Astrocyte of the cerebellum (primary cell): ENCODE results near the gene MIS18A.

Source experiments
- DNase-seq: peaks from one replicate; pipeline ENCODE4 v3.0.0-alpha.2; 2011; ENCODE audit warnings: low read depth
- H3K4me3 ChIP-seq: 2 replicates; pipeline ENCODE4 v1.5.1; 2011; ENCODE audit warnings: mild to moderate bottlenecking, low read depth, low read length, moderate library complexity
- in situ Hi-C: cut with HindIII; loops from 2 replicates; pipeline ENCODE4 v1.10.0; 2017; ENCODE audit warnings: low sequenced_read_pairs
- TF ChIP-seq, protein P1 (sequence below): IDR thresholded peaks from 2 replicates; pipeline ENCODE4 v1.5.1; 2012; ENCODE audit warnings: low read length, low read depth, moderate library complexity, mild to moderate bottlenecking; ENCODE audit errors: missing control alignments

Gene MIS18A

DNA sequence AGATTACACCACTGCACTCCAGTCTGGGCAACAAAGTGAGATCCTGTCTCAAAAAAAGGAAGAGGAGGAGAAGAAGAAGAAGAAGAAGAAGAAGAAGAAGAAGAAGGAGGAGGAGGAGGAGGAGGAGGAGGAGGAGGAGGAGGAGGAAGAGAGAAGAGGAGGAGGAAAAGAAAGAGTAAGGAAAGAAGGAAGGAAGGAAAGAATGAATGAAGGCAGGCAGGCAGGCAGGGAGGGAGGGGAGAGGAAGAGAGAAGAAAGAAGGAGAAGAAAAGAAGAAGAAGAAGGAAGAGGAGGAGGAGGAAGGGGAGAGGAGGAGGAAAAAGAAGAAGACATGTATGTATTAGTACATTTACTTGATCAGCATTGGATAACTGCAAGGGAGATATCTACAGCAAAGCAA, 26.7 kb downstream of the MIS18A start:
- no peak overlapping the region for H3K4me3 ChIP-seq
- TF ChIP-seq, protein P1, sequence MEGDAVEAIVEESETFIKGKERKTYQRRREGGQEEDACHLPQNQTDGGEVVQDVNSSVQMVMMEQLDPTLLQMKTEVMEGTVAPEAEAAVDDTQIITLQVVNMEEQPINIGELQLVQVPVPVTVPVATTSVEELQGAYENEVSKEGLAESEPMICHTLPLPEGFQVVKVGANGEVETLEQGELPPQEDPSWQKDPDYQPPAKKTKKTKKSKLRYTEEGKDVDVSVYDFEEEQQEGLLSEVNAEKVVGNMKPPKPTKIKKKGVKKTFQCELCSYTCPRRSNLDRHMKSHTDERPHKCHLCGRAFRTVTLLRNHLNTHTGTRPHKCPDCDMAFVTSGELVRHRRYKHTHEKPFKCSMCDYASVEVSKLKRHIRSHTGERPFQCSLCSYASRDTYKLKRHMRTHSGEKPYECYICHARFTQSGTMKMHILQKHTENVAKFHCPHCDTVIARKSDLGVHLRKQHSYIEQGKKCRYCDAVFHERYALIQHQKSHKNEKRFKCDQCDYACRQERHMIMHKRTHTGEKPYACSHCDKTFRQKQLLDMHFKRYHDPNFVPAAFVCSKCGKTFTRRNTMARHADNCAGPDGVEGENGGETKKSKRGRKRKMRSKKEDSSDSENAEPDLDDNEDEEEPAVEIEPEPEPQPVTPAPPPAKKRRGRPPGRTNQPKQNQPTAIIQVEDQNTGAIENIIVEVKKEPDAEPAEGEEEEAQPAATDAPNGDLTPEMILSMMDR = no peak
- in situ Hi-C loops = no loop called here
- DNase-seq = no peak

DNA sequence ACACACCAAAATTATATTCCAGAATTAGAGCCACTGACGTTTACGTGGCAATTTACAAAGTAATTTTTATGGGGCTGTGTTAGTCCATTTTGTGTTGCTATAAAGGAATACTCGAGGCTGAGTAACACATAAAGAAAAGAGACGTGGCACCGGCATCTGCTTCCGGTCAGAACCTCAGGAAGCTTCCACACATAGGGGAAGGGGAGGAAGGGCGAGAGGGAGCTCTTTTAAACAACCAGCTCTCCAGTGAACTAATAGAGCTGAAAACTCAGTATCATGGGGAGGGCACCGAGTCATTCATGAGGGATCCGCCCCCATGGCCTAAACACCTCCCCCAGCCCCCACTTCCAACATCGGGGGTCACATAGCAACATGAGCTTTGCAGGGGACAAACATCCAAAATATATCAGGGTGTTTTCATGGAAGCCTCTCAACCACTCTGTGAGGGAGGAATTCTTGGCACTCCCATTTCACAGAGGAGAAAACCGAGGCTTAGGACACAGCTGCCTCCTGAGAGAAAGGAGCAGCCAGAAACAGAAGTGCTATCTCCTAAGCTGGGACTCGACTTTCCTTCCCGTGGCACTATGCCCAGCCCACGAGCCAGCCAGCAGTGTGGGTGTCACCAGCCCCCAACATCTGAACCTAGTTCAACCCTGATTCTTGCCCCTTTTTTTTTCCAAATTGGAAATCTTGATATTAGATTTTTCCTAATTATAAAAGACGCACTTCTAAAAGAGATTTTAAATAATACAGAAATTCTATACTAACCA, 29.2 kb downstream of the MIS18A start:
- in situ Hi-C loops = no loop called here
- TF ChIP-seq, protein P1 = no peak
- no peak overlapping the region for H3K4me3 ChIP-seq
- no peak for DNase-seq

DNA sequence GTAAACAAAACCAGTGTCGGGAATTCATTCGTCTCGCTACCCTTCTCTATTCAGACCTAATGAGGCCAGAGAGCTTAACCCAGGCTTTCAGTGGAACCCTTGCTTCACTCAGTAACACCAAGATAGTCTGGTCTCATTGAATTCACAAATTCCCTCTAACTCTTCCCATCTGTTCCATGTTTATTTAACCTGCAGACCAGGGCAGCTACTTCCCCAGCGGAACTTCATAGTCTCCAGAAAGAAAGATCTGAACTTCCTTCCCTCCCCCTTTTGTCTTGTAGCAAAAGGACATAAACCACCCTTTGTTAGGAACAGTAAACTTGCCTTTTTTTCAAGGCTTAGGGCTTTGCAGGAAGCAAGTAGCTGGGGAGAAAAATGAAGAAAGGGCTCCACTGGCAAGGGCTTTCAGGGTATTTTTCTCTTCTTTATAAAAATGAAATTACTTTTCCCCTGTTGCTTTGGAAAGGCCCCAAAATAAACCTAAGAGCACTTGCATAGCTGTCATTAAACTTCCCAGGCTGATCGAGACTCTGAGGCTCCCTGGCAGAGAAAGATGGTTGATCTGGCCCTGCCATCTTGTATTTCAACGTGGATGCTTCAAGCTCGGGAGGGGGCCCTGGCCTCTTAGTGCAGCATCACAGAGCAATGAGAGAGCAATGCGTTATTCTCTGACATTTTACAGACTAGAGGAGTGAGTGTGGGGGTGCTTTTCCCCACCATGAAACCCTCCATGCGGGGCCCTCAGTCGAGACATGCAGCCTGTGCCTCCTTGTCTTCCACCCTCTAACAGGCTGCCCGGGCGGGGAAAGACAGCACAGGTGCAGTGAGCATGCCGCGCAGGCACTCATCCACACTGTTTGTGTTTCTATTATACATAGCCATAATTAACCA, 30.0 kb downstream of the MIS18A start:
- in situ Hi-C loops = no loop called here
- DNase-seq = no peak
- no peak overlapping the region for H3K4me3 ChIP-seq
- TF ChIP-seq, protein P1 = no peak

DNA sequence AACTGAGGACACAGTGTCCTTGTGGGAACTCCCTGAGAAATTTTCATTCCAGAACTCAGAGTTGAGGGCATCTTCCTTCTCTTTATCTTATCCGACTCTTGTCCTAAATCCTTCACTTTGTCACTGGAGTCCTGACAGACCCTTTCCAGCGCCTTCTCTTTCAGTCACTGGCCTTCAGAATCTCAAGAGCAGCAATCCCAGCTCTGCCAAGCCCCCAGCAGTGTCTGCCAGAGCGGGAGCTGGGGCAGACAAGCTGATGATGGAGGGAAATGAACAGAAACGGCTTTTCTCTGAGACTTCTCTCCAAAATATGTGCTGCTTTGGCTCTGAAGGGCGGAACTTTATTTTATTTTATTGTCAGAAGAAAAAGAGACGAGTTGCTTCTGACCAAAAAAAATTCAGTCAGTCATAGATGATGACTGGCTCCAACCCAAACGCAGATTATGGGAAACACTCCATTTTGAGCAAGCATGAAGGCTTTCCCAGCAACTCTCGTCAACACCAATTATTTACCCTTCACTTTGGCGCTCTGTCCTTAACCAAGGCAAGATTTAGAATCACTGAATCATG, 32.2 kb downstream of the MIS18A start:
- in situ Hi-C loops = no loop called here
- TF ChIP-seq, protein P1 = no peak
- no peak overlapping the region for H3K4me3 ChIP-seq
- DNase-seq = no peak

DNA sequence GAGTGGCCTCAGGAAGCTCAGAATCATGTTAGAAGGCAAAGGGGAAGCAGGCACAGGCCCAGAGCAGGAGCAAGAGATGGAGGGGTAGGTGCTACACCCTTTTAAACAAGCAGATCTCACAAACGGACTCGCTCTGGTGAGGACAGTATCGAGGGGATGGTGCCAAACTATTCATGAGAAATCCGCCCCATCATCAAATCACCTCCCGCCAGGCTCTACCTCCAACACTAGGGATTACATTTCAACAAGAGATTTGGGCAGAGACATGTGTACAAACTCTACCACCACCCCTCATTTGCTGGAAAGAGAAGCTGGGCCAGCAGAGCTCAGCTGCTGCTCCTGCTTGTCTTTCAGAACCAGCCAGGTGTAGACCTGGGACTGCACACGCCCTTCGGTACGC, 32.9 kb downstream of the MIS18A start:
- no peak for DNase-seq
- H3K4me3 ChIP-seq = no peak overlapping the region
- in situ Hi-C loops = no loop called here
- TF ChIP-seq, protein P1 = no peak

DNA sequence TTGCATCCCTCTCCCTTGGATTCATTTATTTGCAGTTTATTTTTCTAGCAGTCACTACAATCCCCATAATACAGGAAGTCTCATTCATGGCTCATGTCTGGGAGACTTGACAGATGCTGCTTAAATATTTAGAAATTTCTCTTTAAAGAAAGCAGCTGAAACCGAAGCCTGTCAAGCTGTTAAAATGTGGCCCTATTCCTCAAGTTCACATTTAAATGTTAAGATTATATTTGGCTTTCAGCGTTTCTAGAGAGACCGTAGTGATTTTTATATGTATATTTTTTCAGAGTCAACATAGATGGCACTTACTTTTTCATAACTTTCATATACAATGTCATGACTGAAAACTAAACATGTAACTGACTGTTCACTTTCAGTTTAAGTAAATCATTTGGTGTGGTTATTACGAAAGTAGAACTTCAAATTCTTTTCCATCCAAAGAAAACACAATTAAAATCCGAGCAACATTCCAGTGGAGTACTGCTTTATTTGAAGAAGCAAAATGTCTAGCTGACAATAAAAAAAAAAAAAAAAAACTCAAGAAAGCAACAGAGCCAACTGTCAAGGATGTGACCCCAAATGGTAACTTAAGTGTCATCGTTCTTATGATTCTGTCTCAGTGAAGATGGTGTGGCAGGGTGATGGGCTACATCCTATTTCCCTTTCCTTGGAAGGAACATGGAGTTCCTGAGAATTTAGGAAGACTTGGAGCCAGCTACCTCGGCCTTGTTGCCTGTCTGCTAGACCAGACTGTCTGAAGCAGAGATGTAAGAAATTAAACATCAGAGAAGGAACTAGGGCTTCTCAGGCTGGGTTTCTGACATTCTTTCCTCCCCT, 37.8 kb downstream of the MIS18A start:
- TF ChIP-seq, protein P1 = no peak
- no peak for DNase-seq
- H3K4me3 ChIP-seq = no peak overlapping the region
- in situ Hi-C loops = no loop called here
